ENCODE measurements around the gene CBLN2. TPM values are rescaled to one million over a fixed set of nuclear protein-coding genes. Genes with fewer than 3 reads are reported as not detected.

Gene CBLN2
- not detected in 2 replicates for total RNA-seq (2014; rRNA removed)
- 0.05 TPM for polyA plus RNA-seq (2012)

DNA sequence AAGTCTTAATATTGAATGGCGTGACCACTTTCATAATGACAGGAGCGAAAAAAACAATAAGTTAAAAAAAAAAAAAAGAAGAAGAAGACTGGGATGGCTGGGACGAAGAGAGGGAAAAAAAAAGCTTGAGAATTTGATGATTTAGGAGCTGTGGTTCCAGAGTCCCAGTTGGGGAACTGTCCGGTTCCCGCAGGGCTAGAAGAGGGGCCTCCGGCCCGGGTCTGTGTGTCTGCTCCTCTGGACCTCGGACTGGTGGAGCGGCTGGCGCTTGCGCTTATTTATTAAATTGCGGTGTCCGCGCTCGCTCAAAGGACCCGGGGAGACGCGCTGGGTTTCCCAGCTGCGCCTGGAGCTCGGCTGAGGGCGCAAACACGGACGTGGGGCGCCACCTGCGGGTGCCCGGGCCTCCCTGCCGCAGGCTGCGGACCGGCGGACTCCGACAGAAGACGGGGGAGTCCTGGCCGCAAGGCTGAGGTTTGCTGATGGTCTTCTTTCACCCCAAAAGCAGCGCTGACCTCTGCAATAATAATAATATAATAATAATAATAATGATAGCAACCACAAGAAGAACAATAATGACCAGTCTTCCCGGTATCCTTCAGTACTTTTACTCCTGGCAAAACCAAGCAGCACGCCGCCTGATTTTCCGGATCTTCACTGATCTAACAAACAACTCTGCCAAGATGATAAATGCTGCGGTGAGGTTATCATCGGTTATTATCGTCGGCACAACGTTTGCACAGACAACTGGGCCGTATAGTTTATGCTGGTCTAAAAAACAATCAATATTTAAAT lies at the start of gene CBLN2:
TSS of gene CBLN2 (minus strand) at position 251 of the 795 bp plus-strand sequence. CDS start 2,182 bp downstream, outside the sequence.
- DNase-seq (ENCODE audit: low read depth): peak; percentile 60

DNA sequence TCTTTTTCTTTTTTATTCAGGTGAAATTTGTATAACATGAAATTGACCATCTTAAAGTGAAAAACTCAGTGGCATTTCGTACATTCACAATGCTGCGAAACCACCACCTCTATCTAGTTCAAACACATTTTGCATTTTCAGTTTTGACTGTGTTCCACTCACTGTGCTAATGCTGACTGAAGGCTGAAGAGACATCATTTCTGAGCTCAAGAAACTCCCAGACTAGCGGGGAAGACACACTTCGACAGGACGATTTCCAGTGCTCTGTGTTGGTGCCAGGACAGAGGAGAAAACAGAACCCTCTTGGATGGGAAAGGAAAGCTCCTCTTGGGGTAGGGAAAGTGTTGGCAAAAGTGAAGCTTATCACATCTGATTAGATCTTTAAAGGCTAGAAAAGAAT lies 44.2 kb upstream of the CBLN2 start:
- no peak for DNase-seq (ENCODE audit: low read depth)

DNA sequence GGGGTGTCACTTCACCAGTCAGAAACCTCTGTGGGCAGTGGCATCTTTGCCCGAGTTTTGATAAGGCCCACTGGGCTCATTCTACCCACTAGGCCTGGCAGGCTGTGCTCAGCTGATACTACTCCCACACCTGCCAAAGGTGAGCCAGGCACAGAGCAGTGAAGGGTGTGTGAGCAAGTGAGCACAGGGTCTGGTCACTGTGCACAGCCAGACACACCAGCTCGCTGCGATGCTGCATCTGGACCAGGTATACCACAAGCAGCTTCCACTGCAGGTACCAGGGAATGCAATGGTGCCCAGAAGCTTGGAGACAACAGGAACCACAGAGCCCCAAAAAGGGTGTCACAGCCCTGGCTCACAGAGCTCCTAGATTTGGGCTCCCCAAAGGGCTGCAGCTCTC lies 40.6 kb upstream of the CBLN2 start:
- DNase-seq (ENCODE audit: low read depth): no peak

DNA sequence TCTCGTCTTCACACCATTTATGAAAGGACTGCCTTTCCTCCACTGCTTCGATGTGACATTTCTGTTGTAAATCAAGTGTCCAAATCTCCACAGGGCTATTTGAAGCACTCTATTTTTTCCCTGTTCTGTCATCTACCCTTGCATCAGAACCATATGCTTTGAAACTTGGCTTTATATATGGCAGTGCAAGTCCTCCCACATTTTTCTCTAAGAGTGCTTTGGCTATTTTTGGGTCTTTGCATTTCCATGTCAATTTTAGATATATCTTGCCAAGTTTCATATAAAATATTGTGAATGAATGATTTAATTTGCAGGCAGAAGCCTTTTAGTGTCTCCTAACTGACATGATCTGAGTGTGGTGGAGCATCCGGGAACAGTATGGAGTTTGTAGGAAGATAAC lies 37.8 kb upstream of the CBLN2 start:
- DNase-seq (ENCODE audit: low read depth): no peak

DNA sequence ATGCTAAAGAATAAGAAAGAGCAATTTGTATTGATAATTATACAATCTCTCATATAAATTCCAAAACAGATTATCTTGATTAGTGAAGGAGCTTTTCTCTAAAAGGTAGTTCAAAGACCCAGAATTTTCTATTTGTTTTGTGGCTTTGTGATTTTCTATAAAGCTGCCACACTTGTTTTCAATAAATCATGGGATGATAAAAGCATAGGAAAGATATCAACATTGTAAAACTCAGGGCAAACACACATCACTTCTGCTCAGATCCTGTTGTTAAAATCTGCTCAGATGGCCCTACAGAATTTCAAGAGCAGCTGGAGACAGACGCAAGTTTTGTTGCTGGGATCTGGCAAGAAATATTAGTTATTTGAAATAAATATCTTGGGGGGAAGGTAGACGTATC lies 28.8 kb upstream of the CBLN2 start:
- no peak for DNase-seq (ENCODE audit: low read depth)

DNA sequence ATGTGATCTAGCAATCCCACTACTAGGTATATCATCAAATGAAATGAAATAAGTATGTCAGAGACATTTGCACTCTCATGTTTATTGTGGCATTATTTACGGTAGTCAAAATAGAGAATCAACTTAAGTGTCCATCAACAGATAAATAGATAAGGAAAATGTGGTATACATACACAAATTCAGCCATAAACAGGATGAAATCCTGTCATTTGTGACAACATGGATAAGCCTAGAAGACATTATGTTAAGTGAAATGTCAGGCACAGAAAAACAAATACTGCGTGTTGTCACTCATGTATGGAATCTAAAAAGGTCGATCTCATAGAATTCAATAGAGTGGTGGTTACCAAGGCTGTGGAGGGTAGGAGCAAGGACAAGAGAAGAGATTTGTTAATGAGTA lies 22.1 kb upstream of the CBLN2 start:
- no peak for DNase-seq (ENCODE audit: low read depth)

DNA sequence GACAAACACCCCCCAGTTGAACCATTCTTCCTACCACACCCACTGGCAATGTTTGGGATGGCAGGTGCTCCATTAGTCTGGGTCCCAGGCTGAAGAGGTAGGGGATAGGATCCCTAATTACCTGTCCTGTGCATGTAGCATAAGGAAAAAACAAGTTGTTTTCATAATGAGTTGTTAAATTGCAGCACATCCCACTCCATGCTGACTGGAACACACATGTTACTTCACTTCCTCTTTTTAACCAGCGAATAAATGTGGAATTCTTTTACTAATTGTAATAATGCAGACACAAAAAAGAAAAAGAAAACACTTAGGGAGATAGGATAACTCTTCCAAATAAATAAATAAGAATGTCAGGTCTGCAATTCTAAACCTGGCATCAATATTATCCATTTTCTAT lies 11.8 kb upstream of the CBLN2 start:
- DNase-seq (ENCODE audit: low read depth): no peak

DNA sequence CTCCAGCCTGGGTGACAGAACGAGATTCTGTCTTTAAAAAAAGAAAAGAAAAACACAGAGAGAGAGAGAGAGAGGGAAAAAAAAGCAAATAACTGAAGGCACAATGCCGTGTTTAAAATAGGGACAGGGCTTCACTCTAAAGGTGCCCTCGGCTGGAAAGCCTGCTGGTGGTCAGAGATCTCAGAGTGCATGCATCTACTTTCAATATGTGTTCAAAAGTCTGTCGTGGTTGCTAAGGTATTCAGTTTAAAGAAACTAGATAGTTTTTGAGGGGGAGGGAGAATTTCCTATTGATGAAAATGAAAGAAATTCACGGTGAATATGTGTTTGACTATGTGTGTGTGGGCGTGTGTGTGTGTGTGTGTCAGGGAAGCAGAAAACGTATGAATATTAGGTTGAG lies 11.0 kb upstream of the CBLN2 start:
- no peak for DNase-seq (ENCODE audit: low read depth)

DNA sequence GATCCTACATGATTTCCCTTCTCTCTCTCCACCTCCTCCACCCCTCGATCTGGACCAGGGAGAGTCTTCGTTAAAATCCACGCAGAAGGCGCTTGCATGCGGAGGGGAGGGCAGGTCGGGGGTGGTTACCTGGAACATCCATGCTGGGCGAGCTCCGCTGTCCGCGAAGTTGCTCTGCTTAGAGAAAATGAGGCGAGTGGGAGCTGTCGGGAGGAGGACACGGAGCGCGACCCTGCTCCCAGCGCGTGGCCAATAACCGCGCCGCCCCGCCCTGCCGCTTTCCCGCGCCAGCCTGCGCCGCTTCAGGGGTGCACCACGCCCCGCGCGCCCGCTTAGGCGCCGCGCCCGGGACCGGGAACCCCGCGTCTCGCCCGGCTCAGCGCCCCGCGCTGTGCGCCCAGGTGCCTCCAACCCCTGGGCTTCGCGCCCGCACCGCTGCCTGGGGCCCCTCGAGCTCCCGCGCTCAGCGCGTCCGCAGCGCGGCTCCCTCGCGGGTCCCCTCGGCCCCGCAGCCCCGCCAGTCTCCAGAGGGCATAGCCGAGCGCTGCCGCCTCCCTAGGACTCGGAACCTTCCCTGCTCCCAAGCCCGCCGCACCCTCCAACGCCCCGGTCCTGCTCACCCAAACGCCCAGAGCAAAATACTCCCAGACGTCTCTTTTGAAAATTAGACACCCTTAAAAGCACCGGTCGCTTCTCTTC lies 636 bp downstream of the CBLN2 start:
- no peak for DNase-seq (ENCODE audit: low read depth)

DNA sequence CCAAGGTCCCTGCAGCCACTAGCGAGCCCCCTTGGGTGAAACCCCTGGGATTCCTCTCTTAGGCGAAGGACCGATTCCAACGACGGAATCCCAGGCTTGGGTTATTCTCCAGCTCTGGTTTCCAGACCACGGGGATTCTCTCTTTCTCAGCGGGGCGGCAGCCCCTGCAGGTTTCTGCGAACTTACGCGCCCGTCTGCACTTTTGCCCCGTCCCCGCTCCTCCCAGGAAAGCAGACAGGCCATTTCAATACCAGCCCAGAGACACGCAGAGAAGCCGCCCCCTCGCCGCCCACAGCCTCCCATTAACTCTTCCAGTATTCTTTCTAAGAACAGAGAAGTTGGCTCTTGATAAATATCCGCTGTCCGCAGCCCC lies 1.2 kb downstream of the CBLN2 start:
- no peak for DNase-seq (ENCODE audit: low read depth)

DNA sequence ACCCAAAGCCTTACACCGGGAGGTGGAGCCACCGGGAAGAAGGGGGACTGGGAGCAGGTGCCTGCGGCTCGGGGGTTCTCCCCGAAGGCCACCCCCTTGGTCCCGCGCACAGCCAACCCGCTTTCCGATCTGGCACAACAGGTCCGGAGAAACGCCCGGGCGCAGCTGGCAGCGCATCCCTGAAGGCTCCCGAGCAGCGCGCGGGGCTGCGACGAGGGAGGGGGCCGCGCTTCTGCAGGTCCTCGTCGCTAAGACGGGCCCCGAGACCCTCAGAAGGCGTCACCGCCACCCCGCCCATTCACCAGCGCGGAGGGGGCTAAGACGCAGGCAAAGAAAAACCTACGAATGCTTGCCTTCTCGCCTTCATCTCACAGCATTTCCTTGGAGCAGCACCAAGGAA lies 1.8 kb downstream of the CBLN2 start:
- DNase-seq (ENCODE audit: low read depth): no peak

DNA sequence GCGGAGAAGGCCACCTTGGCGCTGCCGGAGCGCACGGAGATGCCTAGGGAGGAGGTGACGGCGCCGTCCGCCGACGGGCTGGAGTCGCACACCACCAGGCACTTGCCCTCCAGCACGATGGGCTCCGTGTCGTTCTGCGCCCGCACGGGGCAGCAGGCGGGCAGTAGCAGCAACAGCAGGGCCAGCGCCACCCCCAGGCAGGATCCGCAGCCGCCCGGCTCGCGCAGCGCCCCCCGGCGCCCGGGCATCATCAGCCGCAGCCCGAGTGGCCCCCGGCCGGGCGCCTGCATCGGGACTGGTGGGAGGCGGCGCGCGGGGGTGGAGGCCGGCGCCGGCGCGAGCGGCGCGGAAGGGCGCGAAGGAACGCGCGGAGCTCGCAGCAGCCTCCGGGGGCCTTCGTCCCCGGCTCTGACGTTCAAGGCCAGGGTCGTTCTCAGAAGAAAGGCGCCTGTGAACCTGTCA lies 2.2 kb downstream of the CBLN2 start:
- no peak for DNase-seq (ENCODE audit: low read depth)

DNA sequence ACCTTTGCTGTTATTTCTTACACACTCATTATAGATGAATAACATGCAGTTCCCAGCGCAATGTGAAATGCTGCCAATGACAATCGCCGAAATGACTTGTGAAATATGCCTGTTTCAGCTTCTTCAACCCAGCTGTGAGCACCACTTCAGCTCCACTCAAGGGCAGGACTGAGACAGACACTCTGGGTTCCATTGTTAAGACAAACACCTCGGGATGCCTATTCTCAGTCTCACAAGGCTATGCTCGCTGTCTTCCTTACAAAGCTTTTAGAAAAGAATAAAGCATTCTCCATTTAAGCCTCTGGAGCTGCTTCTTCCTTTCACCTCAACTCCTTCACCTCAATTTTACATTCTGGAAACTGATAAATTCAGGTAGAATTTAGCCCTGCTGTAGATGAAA lies 4.2 kb downstream of the CBLN2 start:
- DNase-seq (ENCODE audit: low read depth): no peak

DNA sequence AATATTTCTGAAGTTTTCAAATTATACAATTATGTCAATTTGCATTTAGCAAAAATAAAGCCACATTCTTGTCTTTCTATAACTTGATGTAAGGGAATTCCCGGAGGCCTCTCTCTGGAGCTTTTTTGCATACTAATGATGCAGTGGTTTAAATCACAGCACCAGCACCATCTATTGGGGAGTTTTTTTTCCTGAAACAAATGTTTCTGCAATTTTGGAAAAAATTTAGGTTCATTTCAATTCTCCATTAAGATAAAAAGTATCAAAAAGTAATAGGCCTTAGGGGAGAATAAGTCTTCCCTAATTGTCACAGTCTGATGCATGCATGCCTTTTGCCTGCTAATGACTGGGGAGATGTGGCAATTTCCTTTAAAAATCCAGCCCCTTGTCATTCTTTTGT lies 13.5 kb downstream of the CBLN2 start:
- DNase-seq (ENCODE audit: low read depth): peak; percentile 3

DNA sequence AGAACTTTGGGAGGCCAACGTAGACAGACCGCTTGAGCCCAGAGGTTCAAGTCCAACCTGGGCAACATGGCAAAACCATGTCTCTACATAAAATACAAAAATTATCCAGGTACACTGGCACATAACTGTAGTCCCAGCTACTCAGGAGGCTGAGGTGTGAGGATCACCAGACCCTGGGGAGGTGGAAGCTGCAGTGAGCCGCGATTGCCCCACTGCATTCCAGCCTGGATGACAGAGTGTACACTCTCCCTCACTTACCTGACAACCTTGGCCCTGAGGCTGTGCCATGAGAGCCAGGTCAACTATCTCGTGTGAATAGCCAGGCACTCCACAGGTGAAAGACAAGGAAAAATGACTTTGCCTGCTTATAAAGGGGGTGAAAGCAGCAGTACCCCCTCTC lies 39.3 kb downstream of the CBLN2 start:
- DNase-seq (ENCODE audit: low read depth): no peak

DNA sequence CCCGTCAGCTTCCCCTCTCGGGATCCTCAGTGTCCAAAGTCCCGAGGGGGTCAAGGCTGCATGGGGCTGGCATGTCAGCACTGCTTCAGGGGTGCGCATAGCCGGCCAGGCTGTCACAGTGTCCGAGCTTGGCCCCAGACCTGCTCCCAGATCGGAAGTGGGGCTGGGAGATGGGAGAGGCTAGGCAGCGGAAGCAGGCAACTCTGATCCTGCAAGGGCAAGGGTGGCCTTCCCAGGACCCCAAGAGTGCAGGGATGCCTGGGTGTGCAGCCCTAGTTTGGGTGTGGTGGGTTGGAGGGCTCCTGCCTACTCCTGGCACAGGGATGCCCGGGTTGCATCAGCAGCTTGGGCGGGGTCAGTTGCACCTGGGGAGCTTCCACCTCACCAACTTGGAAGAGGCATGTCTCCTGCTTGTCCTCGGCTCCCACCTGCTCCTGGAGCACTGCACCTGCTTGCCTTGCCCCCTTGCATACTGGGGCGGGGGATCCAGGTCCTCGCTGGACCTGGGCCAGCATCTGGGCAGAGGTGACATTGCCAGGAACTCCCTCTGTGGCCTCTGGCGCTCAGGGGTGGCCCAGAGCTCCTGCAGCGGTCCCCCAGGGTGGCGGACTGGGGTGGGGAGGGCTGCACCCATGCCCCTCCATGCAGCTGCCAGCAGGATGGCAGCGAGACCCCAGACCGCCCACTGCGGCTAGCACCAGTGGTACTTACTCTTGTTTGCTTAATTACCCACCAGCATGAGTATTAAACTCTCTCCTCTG lies 41.3 kb downstream of the CBLN2 start:
- DNase-seq (ENCODE audit: low read depth): no peak

DNA sequence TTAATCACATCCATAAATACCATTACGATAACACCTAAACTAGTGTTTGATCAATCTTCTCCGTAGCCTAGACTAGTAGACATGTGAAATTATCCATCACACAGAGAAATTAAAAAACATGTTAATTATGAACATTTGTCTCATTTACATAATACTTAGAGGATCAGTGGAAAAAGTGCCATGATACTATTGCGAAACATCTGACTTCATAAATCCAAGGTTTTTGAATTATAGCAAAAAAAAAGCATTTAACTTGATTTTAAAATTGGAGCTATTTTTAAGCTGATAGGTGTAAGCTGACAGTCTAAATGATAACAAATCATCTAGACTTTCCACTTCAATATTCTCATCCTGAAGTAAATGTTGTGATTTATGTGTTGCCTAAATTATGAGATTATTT lies 51.6 kb downstream of the CBLN2 start:
- no peak for DNase-seq (ENCODE audit: low read depth)

Data from LHCN-M2 (cell line).